Activated CD8-positive, alpha-beta T cell treated with anti-CD3 and anti-CD28 coated beads, Interleukin-2, amount 10 ng/mL, durations not matched to agents 7 days and 5 days (primary cell): ENCODE results near the gene LETMD1. TPM values are rescaled to one million over a fixed set of nuclear protein-coding genes. Genes with fewer than 3 reads are reported as not detected.
"Not testable (repeated sequence)": the region's sequence is repeated elsewhere in the genome, so short reads cannot be mapped to it uniquely, and the experiment has no call there.

ENCODE experiments used
- ATAC-seq: fragments of 150-1000 bp; cut with Tn5 transposase; one replicate; pipeline ENCODE4 v1.10.0; 2021; ENCODE audit warnings: moderate library complexity
- CTCF ChIA-PET: fragments of 350-600 bp; sonication (Branson Sonifier 250); formaldehyde crosslinking; loops from one replicate; lab custom pipeline; 2021; ENCODE audit warnings: antibody characterized with exemption; lab: Charles Lee
- POLR2A ChIA-PET: fragments of 350-600 bp; sonication (Branson Sonifier 250); formaldehyde crosslinking; loops from one replicate; lab custom pipeline; 2021; ENCODE audit warnings: antibody characterized with exemption; lab: Charles Lee
- DNase-seq: peaks from one replicate; pipeline ENCODE4 v3.0.0-alpha.2; 2020
- H3K27ac Mint-ChIP-seq: one replicate; pipeline ENCODE4 v1.8.0; 2021; ENCODE audit warnings: mild to moderate bottlenecking, mixed read lengths
- H3K27me3 Mint-ChIP-seq: one replicate; pipeline ENCODE4 v1.8.0; 2021; ENCODE audit warnings: low read depth, mixed read lengths
- H3K36me3 Mint-ChIP-seq: one replicate; pipeline ENCODE4 v1.8.0; 2021; ENCODE audit warnings: low read depth, mixed read lengths
- H3K4me1 Mint-ChIP-seq: one replicate; pipeline ENCODE4 v1.8.0; 2021; ENCODE audit warnings: low read depth, mixed read lengths
- H3K4me3 Mint-ChIP-seq: one replicate; pipeline ENCODE4 v1.8.0; 2021; ENCODE audit warnings: mild to moderate bottlenecking, mixed read lengths
- H3K9me3 Mint-ChIP-seq: one replicate; pipeline ENCODE4 v1.8.0; 2022; ENCODE audit warnings: mixed read lengths; ENCODE audit not compliant: insufficient read depth
- total RNA-seq, 2 experiments: library from RNA; stranded (reverse); gene quantifications; one replicate each; pipeline ENCODE4 v1.2.3, GENCODE V29; 2021

LETMD1 gene
- total RNA-seq, 2 experiments from 2014 or later = 60.1 to 69.7 TPM

- Mint-ChIP-seq H3K27me3 (no peaks in the 10 kb centered on the region), H3K4me3 (no peak overlapping the region), H3K27ac (no peak overlapping the region), H3K4me1 (peaks cover 27% of the 10 kb centered on the region), H3K9me3 (no peaks in the 10 kb centered on the region), H3K36me3 (peaks cover 17% of the 10 kb centered on the region)
- ChIA-PET POLR2A (no interaction called here), CTCF (no interaction called here)
- no peak for DNase-seq
- ATAC-seq = no peak
These were observed 29.8 kb downstream of the LETMD1 start for GRCh38 chr12:51077930-51078329.

GRCh38 chr12:51078346-51078745 lies 30.2 kb downstream of the LETMD1 start:
- CTCF ChIA-PET, POLR2A ChIA-PET, H3K4me3 Mint-ChIP-seq: not testable (repeated sequence)

GRCh38 chr12:51078866-51079265 lies 30.7 kb downstream of the LETMD1 start:
- Mint-ChIP-seq H3K4me1 (peaks cover 32% of the 10 kb centered on the region), H3K36me3 (peaks cover 14% of the 10 kb centered on the region)
- H3K4me3 Mint-ChIP-seq, CTCF ChIA-PET, H3K27me3 Mint-ChIP-seq, POLR2A ChIA-PET, H3K27ac Mint-ChIP-seq, DNase-seq, ATAC-seq, H3K9me3 Mint-ChIP-seq: not testable (repeated sequence)

More at GRCh38 chr12:51078346-51078745, 30.2 kb downstream of the LETMD1 start:
- H3K9me3 Mint-ChIP-seq, DNase-seq, H3K27me3 Mint-ChIP-seq, ATAC-seq, H3K27ac Mint-ChIP-seq: not testable (repeated sequence)
- Mint-ChIP-seq H3K36me3 (peaks cover 13% of the 10 kb centered on the region), H3K4me1 (peaks cover 28% of the 10 kb centered on the region)

DNA sequence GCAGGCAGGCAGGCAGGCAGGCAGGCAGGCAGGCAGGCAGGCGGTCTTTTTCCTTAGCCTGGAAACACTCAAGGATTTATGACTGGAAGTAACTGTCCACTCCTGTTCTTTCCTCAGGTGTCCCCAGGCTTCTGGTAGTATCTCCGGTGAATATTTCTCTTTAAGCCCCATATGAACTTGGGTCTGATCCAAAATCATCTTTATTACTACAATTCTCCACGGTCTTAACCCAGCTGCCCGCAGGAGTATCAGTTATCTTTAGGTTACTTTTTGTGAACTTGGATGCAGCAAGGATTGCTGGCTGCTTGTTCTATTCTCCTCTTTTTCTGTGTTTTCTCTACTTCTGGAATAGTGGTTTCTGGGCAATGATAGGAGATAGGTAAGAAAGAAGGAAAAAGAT lies 32.0 kb downstream of the LETMD1 start:
- Mint-ChIP-seq H3K27me3 (no peaks in the 10 kb centered on the region), H3K4me1 (peaks cover 36% of the 10 kb centered on the region), H3K36me3 (peaks cover 13% of the 10 kb centered on the region), H3K9me3 (no peaks in the 10 kb centered on the region), H3K4me3 (no peak overlapping the region), H3K27ac (no peak overlapping the region)
- CTCF ChIA-PET = interaction anchor here (1.6 kb wide), 2 partner anchors 139 to 261 kb away, joined by 4 to 5 read pairs; no protein-coding TSS in a partner anchor
- DNase-seq = no peak
- POLR2A ChIA-PET = interaction anchor here (0.6 kb wide), 2 partner anchors 10 to 164 kb away, joined by 3 read pairs; no protein-coding TSS in a partner anchor
- ATAC-seq = no peak

- Mint-ChIP-seq H3K27me3 (no peaks in the 10 kb centered on the region), H3K36me3 (peaks cover 8% of the 10 kb centered on the region), H3K27ac (no peak overlapping the region), H3K4me1 (peaks cover 26% of the 10 kb centered on the region), H3K9me3 (no peaks in the 10 kb centered on the region), H3K4me3 (no peak overlapping the region)
- ChIA-PET POLR2A (interaction anchor here (1.4 to 2.8 kb wide), 2 partner anchors 27 to 157 kb away, joined by 4 to 14 read pairs; partner anchors contain the start of gene DAZAP2), CTCF (interaction anchor here (1.0 to 1.6 kb wide), 3 partner anchors 29 to 137 kb away, joined by 3 to 5 read pairs (median 3); partner anchors contain the start of gene LETMD1)
- DNase-seq (no peak), ATAC-seq (no peak)
These were observed 33.3 kb downstream of the LETMD1 start for GRCh38 chr12:51081421-51081820.

- POLR2A ChIA-PET = interaction anchor here (0.8 to 2.8 kb wide), 17 partner anchors 8 to 318 kb away, joined by 3 to 15 read pairs (median 4); partner anchors contain the start of genes ATF1, DAZAP2, LETMD1 and POU6F1
These were observed 34.5 kb downstream of the LETMD1 start for GRCh38 chr12:51082561-51083125.

GRCh38 chr12:51083126-51083833 lies 35.2 kb downstream of the LETMD1 start, which contains the start of gene CSRNP2:
CSRNP2 (minus strand) TSS chr12:51083596; CDS start chr12:51076561, 7,035 bp downstream.
- H3K4me3 Mint-ChIP-seq = peak within 1 kb of the TSS; percentile 92
- DNase-seq (peak; percentile 97), ATAC-seq (peak; percentile 99)
- CTCF ChIA-PET = interaction anchor here (0.6 to 1.8 kb wide), 6 partner anchors 31 to 971 kb away, joined by 3 to 4 read pairs (median 3); partner anchors contain the start of genes COX14 and DAZAP2
- peaks cover 8% of the 10 kb centered on the region for H3K36me3 Mint-ChIP-seq
- H3K27me3 Mint-ChIP-seq = no peaks in the 10 kb centered on the region
- H3K4me1 Mint-ChIP-seq = peaks cover 25% of the 10 kb centered on the region
- no peaks in the 10 kb centered on the region for H3K9me3 Mint-ChIP-seq
- POLR2A ChIA-PET = interaction anchor here (0.6 to 2.8 kb wide), 20 partner anchors 9 to 319 kb away, joined by 3 to 15 read pairs (median 4); partner anchors contain the start of genes ATF1, DAZAP2, LETMD1 and POU6F1
- H3K27ac Mint-ChIP-seq = peak within 1 kb of the TSS; percentile 82

More at GRCh38 chr12:51082561-51083125, 34.5 kb downstream of the LETMD1 start:
- Mint-ChIP-seq H3K4me3 (peak overlapping the region; percentile 92), H3K36me3 (peaks cover 8% of the 10 kb centered on the region), H3K27me3 (no peaks in the 10 kb centered on the region), H3K4me1 (peaks cover 21% of the 10 kb centered on the region), H3K9me3 (no peaks in the 10 kb centered on the region), H3K27ac (peak overlapping the region; percentile 82)
- DNase-seq (peak; percentile 42), ATAC-seq (no peak)
- CTCF ChIA-PET = interaction anchor here (0.7 to 1.8 kb wide), 6 partner anchors 31 to 971 kb away, joined by 3 to 4 read pairs (median 3); partner anchors contain the start of genes COX14 and DAZAP2

- Mint-ChIP-seq H3K4me1 (peaks cover 23% of the 10 kb centered on the region), H3K36me3 (peaks cover 7% of the 10 kb centered on the region), H3K27me3 (no peaks in the 10 kb centered on the region), H3K27ac (no peak overlapping the region), H3K4me3 (no peak overlapping the region), H3K9me3 (no peaks in the 10 kb centered on the region)
- POLR2A ChIA-PET = no interaction called here
- CTCF ChIA-PET = interaction anchor here (1.2 to 2.0 kb wide), 2 partner anchors 41 to 255 kb away, joined by 3 to 5 read pairs; no protein-coding TSS in a partner anchor
- DNase-seq (no peak), ATAC-seq (no peak)
These were observed 37.6 kb downstream of the LETMD1 start for GRCh38 chr12:51085757-51086156.

DNA sequence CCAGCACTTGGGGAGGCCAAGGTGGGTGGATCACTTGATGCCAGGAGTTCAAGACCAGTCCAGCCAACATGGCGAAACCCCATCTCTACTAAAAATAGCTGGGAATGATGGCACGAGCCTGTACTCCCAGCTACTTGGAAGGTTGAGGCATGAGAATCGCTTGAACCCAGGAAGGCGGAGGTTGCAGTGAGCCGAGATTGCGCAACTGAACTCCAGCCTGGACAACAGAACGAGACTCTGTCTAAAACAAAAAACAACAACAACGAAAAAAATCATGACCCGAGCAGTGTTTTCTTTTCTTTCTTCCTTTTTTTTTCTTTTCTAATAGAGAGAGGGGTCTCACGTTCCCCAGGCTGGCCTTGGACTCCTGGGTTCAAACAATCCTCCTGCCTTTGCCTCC lies 38.8 kb downstream of the LETMD1 start:
- ATAC-seq = no peak
- peaks cover 8% of the 10 kb centered on the region for H3K36me3 Mint-ChIP-seq
- DNase-seq = no peak
- no peak overlapping the region for H3K27ac Mint-ChIP-seq
- no peaks in the 10 kb centered on the region for H3K27me3 Mint-ChIP-seq
- ChIA-PET POLR2A (interaction anchor here (0.9 kb wide), 1 partner anchor 236 kb away, joined by 4 read pairs; no protein-coding TSS in a partner anchor), CTCF (interaction anchor here (2.0 kb wide), 1 partner anchor 42 kb away, joined by 5 read pairs; no protein-coding TSS in a partner anchor)
- no peak overlapping the region for H3K4me3 Mint-ChIP-seq
- no peaks in the 10 kb centered on the region for H3K9me3 Mint-ChIP-seq
- H3K4me1 Mint-ChIP-seq = peaks cover 21% of the 10 kb centered on the region

DNA sequence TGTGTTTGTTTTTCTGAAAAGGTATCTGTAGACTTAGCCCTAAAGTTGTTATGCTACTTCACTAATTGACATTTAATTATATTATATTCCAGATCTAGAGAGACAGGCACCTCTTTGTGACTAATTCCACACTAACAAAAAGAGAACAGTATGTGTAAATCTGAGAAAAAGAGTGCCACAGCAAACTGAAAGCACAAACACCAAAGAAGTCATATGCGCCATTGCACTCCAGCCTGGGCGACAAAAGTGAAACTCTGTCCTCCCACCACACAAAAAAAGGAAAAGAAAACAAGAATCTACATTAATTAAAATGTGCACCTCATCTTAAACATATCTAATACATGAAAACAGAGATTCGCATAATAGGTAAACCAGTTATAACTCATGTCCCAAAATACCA lies 39.7 kb downstream of the LETMD1 start:
- ATAC-seq = no peak

DNA sequence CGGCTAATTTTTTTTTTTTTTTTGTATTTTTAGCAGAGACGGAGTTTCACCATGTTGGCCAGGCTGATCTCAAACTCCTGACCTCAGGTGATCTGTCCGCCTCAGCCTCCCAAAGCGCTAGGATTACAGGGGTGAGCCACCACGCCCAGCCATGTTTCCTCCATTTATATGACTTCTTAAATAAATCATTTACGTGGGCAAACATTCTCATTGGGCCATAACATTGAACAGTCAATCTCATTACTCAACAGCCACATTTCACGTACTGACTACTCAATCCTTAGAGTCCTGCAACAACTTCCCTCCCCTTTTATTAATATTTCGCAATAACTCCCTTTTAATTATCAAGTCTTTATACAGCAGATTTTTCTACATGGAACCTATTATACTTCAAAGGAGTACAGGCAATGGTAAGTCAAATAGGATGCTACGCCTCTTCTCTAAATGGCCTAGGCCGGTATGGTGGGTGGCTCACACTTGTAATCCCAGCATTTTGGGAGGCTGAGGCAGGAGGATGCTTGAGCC lies 42.6 kb downstream of the LETMD1 start:
- Mint-ChIP-seq H3K4me3 (no peak overlapping the region), H3K27ac (no peak overlapping the region), H3K4me1 (peaks cover 3% of the 10 kb centered on the region), H3K27me3 (no peaks in the 10 kb centered on the region), H3K9me3 (no peaks in the 10 kb centered on the region), H3K36me3 (peaks cover 26% of the 10 kb centered on the region)
- ChIA-PET POLR2A (no interaction called here), CTCF (no interaction called here)
- no peak for DNase-seq
- no peak for ATAC-seq

More for the DNA sequence above, 39.7 kb downstream of the LETMD1 start:
- Mint-ChIP-seq H3K4me3 (no peak overlapping the region), H3K4me1 (peaks cover 12% of the 10 kb centered on the region), H3K9me3 (no peaks in the 10 kb centered on the region), H3K36me3 (peaks cover 8% of the 10 kb centered on the region), H3K27ac (no peak overlapping the region), H3K27me3 (no peaks in the 10 kb centered on the region)
- POLR2A ChIA-PET = no interaction called here
- CTCF ChIA-PET = no interaction called here
- no peak for DNase-seq
